M059J (cell line): ENCODE data around the gene ASIC4. TPM values are rescaled to one million over a fixed set of nuclear protein-coding genes. Genes with fewer than 3 reads are reported as not detected.

Experiments
- total RNA-seq: library from RNA; depleted of rRNA; stranded (reverse); fragments of >200 nt; shearing (Covaris generic); gene quantifications from 2 replicates; pipeline ENCODE4 v1.2.3, GENCODE V29; 2014; rRNA removed

ASIC4 gene
- total RNA-seq, 1 experiment from 2014 or later = 0.02 TPM

Other genes starting within 250 kb of the ASIC4 start
- gene DNAJB2, start 235.1 kb upstream of the ASIC4 start, total RNA-seq = 33.2 and 45.9 TPM in 2 replicates
- 1.1 and 1.7 TPM in 2 replicates for gene PTPRN, start 205.1 kb upstream of the ASIC4 start, total RNA-seq
- not detected in 2 replicates for gene RESP18, start 181.7 kb upstream of the ASIC4 start, total RNA-seq
- gene DNPEP, start 126.6 kb upstream of the ASIC4 start, total RNA-seq = 75.8 and 88.2 TPM in 2 replicates
- 0.37 TPM in 1 of 2 replicates, not detected in the other for gene DES, start 96.1 kb upstream of the ASIC4 start, total RNA-seq
- 9.8 and 13.9 TPM in 2 replicates for gene SPEG, start 79.6 kb upstream of the ASIC4 start, total RNA-seq
- gene GMPPA, start 15.6 kb upstream of the ASIC4 start, total RNA-seq = 81.6 and 89.2 TPM in 2 replicates
- 117 and 227 TPM in 2 replicates for gene CHPF, start 29.3 kb downstream of the ASIC4 start, total RNA-seq
- 2.5 and 3.5 TPM in 2 replicates for gene TMEM198, start 29.5 kb downstream of the ASIC4 start, total RNA-seq
- 44.2 and 81.4 TPM in 2 replicates for gene OBSL1, start 57.1 kb downstream of the ASIC4 start, total RNA-seq
- gene INHA, start 57.8 kb downstream of the ASIC4 start, total RNA-seq = 0.12 and 0.20 TPM in 2 replicates
- gene STK11IP, start 83.4 kb downstream of the ASIC4 start, total RNA-seq = 6.7 and 16.3 TPM in 2 replicates
- gene SLC4A3, start 113.1 kb downstream of the ASIC4 start, total RNA-seq = 1.2 and 2.6 TPM in 2 replicates